Measurements from ENCODE around the gene COQ7. TPM values are rescaled to one million over a fixed set of nuclear protein-coding genes. Genes with fewer than 3 reads are reported as not detected.

The COQ7 gene
- total RNA-seq, 2 donors from 2014 or later: 11.2 to 17.1 TPM

GRCh38 chr16:19071811-19072777 is 4.7 kb downstream of the COQ7 start:
- no peak for DNase-seq (ENCODE audit: low spot score)
- Mint-ChIP-seq H3K4me3 (no peak overlapping the region), H3K9me3 (no peaks in the 10 kb centered on the region), H3K27ac (no peak overlapping the region), H3K27me3 (no peaks in the 10 kb centered on the region), H3K36me3 (no peaks in the 10 kb centered on the region), H3K4me1 (ENCODE audit: low read depth in 2 of 2) (peaks cover 4 to 11% of the 10 kb centered on the region in 2 donors)
- no peak for ATAC-seq

- Mint-ChIP-seq H3K9me3 (no peaks in the 10 kb centered on the region), H3K27ac (no peak overlapping the region), H3K4me3 (no peak overlapping the region), H3K27me3 (no peaks in the 10 kb centered on the region), H3K36me3 (no peaks in the 10 kb centered on the region), H3K4me1 (ENCODE audit: low read depth in 2 of 2) (peaks cover 0 to 7% of the 10 kb centered on the region in 2 donors)
- DNase-seq (ENCODE audit: low spot score): no peak
- ATAC-seq: peak in 1 of 2 donors; percentile 25
Measured at GRCh38 chr16:19073344-19073743, 5.9 kb downstream of the COQ7 start.

GRCh38 chr16:19073863-19074262 is 6.4 kb downstream of the COQ7 start:
- Mint-ChIP-seq H3K36me3 (no peaks in the 10 kb centered on the region), H3K4me1 (ENCODE audit: low read depth in 2 of 2) (peaks cover 0 to 7% of the 10 kb centered on the region in 2 donors), H3K27ac (no peak overlapping the region), H3K27me3 (no peaks in the 10 kb centered on the region), H3K9me3 (no peaks in the 10 kb centered on the region), H3K4me3 (no peak overlapping the region)
- ATAC-seq (no peak), DNase-seq (ENCODE audit: low spot score) (no peak)

GRCh38 chr16:19075511-19075910 is 8.1 kb downstream of the COQ7 start:
- DNase-seq (ENCODE audit: low spot score) (no peak), ATAC-seq (no peak)
- no peak overlapping the region for H3K4me3 Mint-ChIP-seq
- H3K27ac Mint-ChIP-seq: no peak overlapping the region
- H3K36me3 Mint-ChIP-seq: no peaks in the 10 kb centered on the region
- H3K9me3 Mint-ChIP-seq: no peaks in the 10 kb centered on the region
- peaks cover 0 to 7% of the 10 kb centered on the region in 2 donors for H3K4me1 Mint-ChIP-seq (ENCODE audit: low read depth in 2 of 2)
- H3K27me3 Mint-ChIP-seq: no peaks in the 10 kb centered on the region

DNA sequence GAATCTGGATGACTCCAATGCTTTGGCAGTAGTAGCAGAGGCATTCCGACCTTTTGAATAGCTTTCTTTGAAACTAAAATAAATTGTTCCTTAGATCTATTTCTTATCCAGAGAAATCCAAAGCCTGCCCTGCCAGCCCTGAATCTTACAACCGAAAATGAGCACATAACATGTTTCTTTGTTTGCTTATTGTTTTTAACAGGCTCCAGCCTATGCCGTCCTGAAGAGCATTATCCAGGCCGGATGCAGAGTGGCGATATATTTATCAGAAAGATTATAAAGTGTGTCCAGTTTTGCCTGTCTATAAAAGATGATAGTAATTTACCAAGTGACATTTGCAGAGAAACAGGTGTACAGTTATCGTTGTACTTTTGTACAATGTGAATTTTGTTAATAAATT is 10.5 kb downstream of the COQ7 start:
- no peak for ATAC-seq
- Mint-ChIP-seq H3K4me3 (no peak overlapping the region), H3K4me1 (ENCODE audit: low read depth in 2 of 2) (peaks cover 0 to 7% of the 10 kb centered on the region in 2 donors), H3K27ac (no peak overlapping the region), H3K27me3 (no peaks in the 10 kb centered on the region), H3K9me3 (no peaks in the 10 kb centered on the region), H3K36me3 (no peaks in the 10 kb centered on the region)
- no peak for DNase-seq (ENCODE audit: low spot score)

GRCh38 chr16:19083670-19084069 is 16.3 kb downstream of the COQ7 start:
- Mint-ChIP-seq H3K27me3 (peaks cover 9 to 12% of the 10 kb centered on the region in 2 donors), H3K27ac (no peak overlapping the region), H3K9me3 (no peaks in the 10 kb centered on the region), H3K36me3 (no peaks in the 10 kb centered on the region), H3K4me1 (ENCODE audit: low read depth in 2 of 2) (peaks cover 3 to 8% of the 10 kb centered on the region in 2 donors), H3K4me3 (no peak overlapping the region)
- no peak for DNase-seq (ENCODE audit: low spot score)
- ATAC-seq: no peak

DNA sequence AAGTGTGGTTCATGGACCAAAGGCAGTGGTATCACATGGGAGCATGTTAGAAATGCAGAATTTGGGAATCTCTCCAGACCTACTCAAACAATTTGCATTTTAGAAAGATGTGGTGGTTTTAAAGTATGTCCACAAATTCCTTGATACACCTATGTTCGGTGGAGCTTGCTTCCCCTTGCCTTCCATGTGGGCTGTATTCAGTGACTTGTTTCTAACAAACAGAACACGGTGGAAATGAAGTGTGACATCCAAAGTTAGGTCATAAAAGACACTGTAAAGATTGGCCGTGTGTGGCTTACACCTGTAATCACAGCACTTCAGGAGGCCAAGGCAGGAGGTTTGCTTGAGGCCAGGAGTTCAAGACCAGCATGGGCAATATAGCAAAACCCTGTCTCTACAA is 16.7 kb downstream of the COQ7 start:
- no peak overlapping the region for H3K27ac Mint-ChIP-seq
- H3K27me3 Mint-ChIP-seq: peaks cover 9 to 12% of the 10 kb centered on the region in 2 donors
- DNase-seq (ENCODE audit: low spot score) (no peak), ATAC-seq (no peak)
- no peaks in the 10 kb centered on the region for H3K9me3 Mint-ChIP-seq
- no peak overlapping the region for H3K4me3 Mint-ChIP-seq
- peaks cover 3 to 8% of the 10 kb centered on the region in 2 donors for H3K4me1 Mint-ChIP-seq (ENCODE audit: low read depth in 2 of 2)
- H3K36me3 Mint-ChIP-seq: no peaks in the 10 kb centered on the region

DNA sequence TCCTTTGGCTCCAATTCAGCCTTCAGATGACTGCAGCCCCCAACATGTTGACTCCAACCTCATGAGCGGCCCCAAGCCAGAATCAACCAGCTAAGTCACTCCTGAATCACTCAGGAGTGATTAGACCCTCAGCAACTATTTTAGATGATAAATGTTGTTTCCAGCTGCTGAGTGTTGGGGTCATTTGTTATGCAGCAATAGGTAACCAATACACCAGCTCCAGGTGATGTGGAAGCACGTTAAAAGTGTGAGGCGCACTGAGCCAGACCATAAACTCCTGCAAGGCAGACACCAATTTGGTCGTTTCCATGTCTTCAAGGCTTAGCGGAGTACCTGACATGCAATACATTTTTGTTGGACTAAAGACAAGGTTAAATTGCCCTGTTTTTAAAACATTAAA is 17.5 kb downstream of the COQ7 start:
- no peaks in the 10 kb centered on the region for H3K36me3 Mint-ChIP-seq
- H3K27ac Mint-ChIP-seq: no peak overlapping the region
- DNase-seq (ENCODE audit: low spot score) (no peak), ATAC-seq (no peak)
- H3K4me3 Mint-ChIP-seq: no peak overlapping the region
- peaks cover 9 to 12% of the 10 kb centered on the region in 2 donors for H3K27me3 Mint-ChIP-seq
- H3K9me3 Mint-ChIP-seq: no peaks in the 10 kb centered on the region
- peaks cover 3 to 8% of the 10 kb centered on the region in 2 donors for H3K4me1 Mint-ChIP-seq (ENCODE audit: low read depth in 2 of 2)

DNA sequence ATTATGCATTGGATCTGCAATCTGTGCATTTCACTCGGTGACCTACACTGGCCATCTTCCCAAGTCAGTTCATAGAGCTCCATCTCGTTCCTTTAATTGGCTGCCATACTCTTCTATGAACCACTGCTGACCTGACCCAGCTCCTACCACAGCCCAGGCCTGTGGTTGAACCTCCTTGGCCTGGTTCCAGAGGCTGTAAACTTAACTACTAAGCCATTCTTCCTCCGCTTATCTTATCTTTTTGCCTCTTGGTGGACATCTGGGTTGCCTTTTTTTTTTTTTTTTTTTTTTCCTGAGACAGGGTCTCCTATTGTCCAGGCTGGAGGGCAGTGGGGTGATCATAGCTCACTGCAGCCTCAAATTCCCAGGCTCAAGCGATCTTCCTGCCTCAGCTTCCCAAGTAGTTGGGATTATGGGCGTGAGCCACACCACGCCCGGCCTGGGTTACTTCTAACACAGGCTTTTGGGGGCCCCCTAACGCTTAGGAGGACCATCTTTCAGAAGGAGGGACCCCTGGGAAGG is 18.3 kb downstream of the COQ7 start:
- Mint-ChIP-seq H3K4me3 (no peak overlapping the region), H3K4me1 (ENCODE audit: low read depth in 2 of 2) (peaks cover 3 to 8% of the 10 kb centered on the region in 2 donors), H3K36me3 (no peaks in the 10 kb centered on the region), H3K9me3 (no peaks in the 10 kb centered on the region), H3K27ac (no peak overlapping the region), H3K27me3 (peaks cover 10 to 12% of the 10 kb centered on the region in 2 donors)
- no peak for DNase-seq (ENCODE audit: low spot score)
- no peak for ATAC-seq

DNA sequence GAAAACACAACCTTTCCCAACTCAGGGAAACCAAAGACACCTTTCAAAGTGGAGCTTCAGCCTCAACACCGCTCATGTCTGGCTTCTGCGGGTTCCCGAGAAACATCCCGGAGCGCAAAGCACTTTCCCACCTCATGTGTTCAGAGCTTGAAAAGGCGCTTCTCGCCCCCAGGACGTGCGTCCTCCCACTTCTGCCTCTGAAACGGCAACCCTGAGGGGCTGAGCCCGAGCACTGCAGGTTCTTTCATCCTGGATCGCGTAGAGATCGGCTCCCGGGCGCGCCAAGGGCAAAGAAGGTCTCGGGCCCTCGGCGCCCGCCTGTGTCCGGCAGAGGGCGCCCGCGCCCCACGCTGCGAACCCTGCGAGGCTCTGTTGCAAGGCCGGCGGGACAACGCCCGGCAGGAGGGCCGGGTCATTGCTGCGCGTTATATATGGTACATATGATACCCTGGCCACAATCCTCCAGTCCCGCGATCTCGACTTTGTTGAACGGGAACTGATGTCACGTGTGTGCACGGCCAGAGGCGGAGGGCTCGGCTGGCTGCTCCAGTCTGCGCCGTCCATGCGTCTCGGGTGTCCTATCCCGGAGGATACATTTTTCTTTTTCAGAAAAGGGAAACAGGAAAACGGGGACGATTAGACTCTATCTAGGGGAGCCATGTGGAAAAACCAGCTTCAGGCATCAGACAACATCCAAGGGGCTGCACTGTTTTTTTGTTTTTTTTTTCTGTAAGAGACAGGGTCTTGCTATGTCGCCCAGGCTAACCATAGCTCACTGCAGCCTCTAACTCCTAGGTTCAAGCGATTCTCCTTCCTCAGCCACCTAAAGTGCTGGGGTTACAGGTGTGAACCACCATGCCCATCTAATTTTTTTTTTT is 19.1 kb downstream of the COQ7 start:
- H3K27ac Mint-ChIP-seq: no peak overlapping the region
- peaks cover 3 to 8% of the 10 kb centered on the region in 2 donors for H3K4me1 Mint-ChIP-seq (ENCODE audit: low read depth in 2 of 2)
- peaks cover under 1% of the 10 kb centered on the region for H3K9me3 Mint-ChIP-seq

GRCh38 chr16:19088341-19088916 is 21.0 kb downstream of the COQ7 start:
- Mint-ChIP-seq H3K9me3 (peaks cover 3% of the 10 kb centered on the region), H3K4me1 (ENCODE audit: low read depth in 2 of 2) (peaks cover 3 to 8% of the 10 kb centered on the region in 2 donors), H3K4me3 (no peak overlapping the region), H3K36me3 (peaks cover 8% of the 10 kb centered on the region), H3K27me3 (peaks cover 16 to 24% of the 10 kb centered on the region in 2 donors), H3K27ac (no peak overlapping the region)
- DNase-seq (ENCODE audit: low spot score) (no peak), ATAC-seq (no peak)

More for the DNA sequence above, 19.1 kb downstream of the COQ7 start:
- Mint-ChIP-seq H3K4me3 (peak overlapping the region; percentile 58), H3K27me3 (peaks cover 12 to 13% of the 10 kb centered on the region in 2 donors), H3K36me3 (no peaks in the 10 kb centered on the region)
- ATAC-seq: peak; percentile 95 to 96
- DNase-seq (ENCODE audit: low spot score): peak; percentile 84

GRCh38 chr16:19089410-19089955 is 22.1 kb downstream of the COQ7 start:
- no peak overlapping the region for H3K4me3 Mint-ChIP-seq

DNA sequence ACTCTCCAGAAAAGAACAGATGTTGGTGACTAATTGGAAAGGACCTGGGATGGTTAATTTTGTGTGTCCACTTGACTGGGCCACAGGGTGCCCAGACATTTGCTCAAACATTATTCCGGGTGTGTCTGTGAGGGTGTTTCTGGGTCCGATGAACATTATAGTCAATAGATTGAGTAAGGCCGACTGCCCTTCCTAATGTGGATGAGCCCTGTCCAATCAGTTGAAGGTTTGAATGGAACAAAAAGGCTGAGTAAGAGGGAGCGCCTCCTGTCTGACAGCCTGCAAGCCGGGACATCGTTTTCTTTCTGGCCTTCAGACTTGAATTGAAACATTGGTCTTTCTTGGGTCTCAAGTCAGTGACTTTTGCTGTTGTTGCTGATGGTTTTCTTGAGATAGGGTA is 23.5 kb downstream of the COQ7 start:
- peaks cover 18% of the 10 kb centered on the region for H3K36me3 Mint-ChIP-seq
- peaks cover 11 to 15% of the 10 kb centered on the region in 2 donors for H3K4me1 Mint-ChIP-seq (ENCODE audit: low read depth in 2 of 2)
- ATAC-seq (no peak), DNase-seq (ENCODE audit: low spot score) (no peak)
- H3K27me3 Mint-ChIP-seq: peaks cover 11 to 18% of the 10 kb centered on the region in 2 donors
- no peak overlapping the region for H3K27ac Mint-ChIP-seq
- H3K9me3 Mint-ChIP-seq: peaks cover 3% of the 10 kb centered on the region
- no peak overlapping the region for H3K4me3 Mint-ChIP-seq

More at GRCh38 chr16:19089410-19089955, 22.1 kb downstream of the COQ7 start:
- ATAC-seq (no peak), DNase-seq (ENCODE audit: low spot score) (no peak)
- H3K27ac Mint-ChIP-seq: no peak overlapping the region
- peaks cover 16 to 24% of the 10 kb centered on the region in 2 donors for H3K27me3 Mint-ChIP-seq
- peaks cover 12% of the 10 kb centered on the region for H3K36me3 Mint-ChIP-seq
- peaks cover 5 to 8% of the 10 kb centered on the region in 2 donors for H3K4me1 Mint-ChIP-seq (ENCODE audit: low read depth in 2 of 2)
- H3K9me3 Mint-ChIP-seq: peaks cover 3% of the 10 kb centered on the region
